ENCODE results near the gene MCM5.

Gene MCM5

GRCh38 chr22:35409783-35410662 lies 10.1 kb downstream of the MCM5 start:
- peaks cover 4% of the 10 kb centered on the region for H3K79me1 ChIP-seq (ENCODE audit: low read length)
- no CpG with 5 or more reads among the region's 16 CpGs for WGBS (ENCODE audit: extremely low coverage, insufficient coverage, low lambda C conversion rate)
- H3K27me3 ChIP-seq (ENCODE audit: insufficient read depth, low read length, poor library complexity) = no peaks in the 10 kb centered on the region
- H2BK120ac ChIP-seq (ENCODE audit: low read depth, low read length) = no peak overlapping the region
- H4K5ac ChIP-seq (ENCODE audit: low read length) = no peak overlapping the region
- no peak overlapping the region for H3K27ac ChIP-seq (ENCODE audit: low read depth, low read length)
- DNase-seq = no peak
- H3K79me2 ChIP-seq (ENCODE audit: control insufficient read depth, insufficient read depth, low read length) = no peaks in the 10 kb centered on the region
- no peak overlapping the region for H2AK5ac ChIP-seq (ENCODE audit: low read length)
- H3K4me1 ChIP-seq (ENCODE audit: control insufficient read depth, low read depth, low read length) = no peaks in the 10 kb centered on the region
- no peak overlapping the region for H2BK5ac ChIP-seq (ENCODE audit: low read length)
- no peak overlapping the region for H3K4me2 ChIP-seq (ENCODE audit: low read length)
- no peak overlapping the region for H4K8ac ChIP-seq (ENCODE audit: low read depth, low read length)
- H3K18ac ChIP-seq (ENCODE audit: low read length) = no peak overlapping the region
- no peak overlapping the region for H3K56ac ChIP-seq (ENCODE audit: low read length)
- H3K4me3 ChIP-seq (ENCODE audit: low read length) = no peak overlapping the region
- no peak overlapping the region for H3K9ac ChIP-seq (ENCODE audit: low read length)
- H3K23ac ChIP-seq (ENCODE audit: low read length) = no peak overlapping the region
- H3K4ac ChIP-seq (ENCODE audit: low read depth, low read length) = no peak overlapping the region
- no peak overlapping the region for H2BK15ac ChIP-seq (replicated peaks; ENCODE audit: low read depth)
- peaks cover 49% of the 10 kb centered on the region for H3K36me3 ChIP-seq (ENCODE audit: control insufficient read depth, insufficient read depth, low read length)

- no peaks in the 10 kb centered on the region for H3K27me3 ChIP-seq (ENCODE audit: insufficient read depth, low read length, poor library complexity)
- no peak overlapping the region for H4K8ac ChIP-seq (ENCODE audit: low read depth, low read length)
- H3K36me3 ChIP-seq (ENCODE audit: control insufficient read depth, insufficient read depth, low read length) = peaks cover 53% of the 10 kb centered on the region
- H3K79me1 ChIP-seq (ENCODE audit: low read length) = peaks cover 4% of the 10 kb centered on the region
- no peak overlapping the region for H4K5ac ChIP-seq (ENCODE audit: low read length)
- no peak overlapping the region for H3K27ac ChIP-seq (ENCODE audit: low read depth, low read length)
- H2BK15ac ChIP-seq (replicated peaks; ENCODE audit: low read depth) = no peak overlapping the region
- no peak overlapping the region for H2BK5ac ChIP-seq (ENCODE audit: low read length)
- no peak overlapping the region for H3K23ac ChIP-seq (ENCODE audit: low read length)
- no CpG with 5 or more reads among the region's 6 CpGs for WGBS (ENCODE audit: extremely low coverage, insufficient coverage, low lambda C conversion rate)
- H3K79me2 ChIP-seq (ENCODE audit: control insufficient read depth, insufficient read depth, low read length) = no peaks in the 10 kb centered on the region
- no peak overlapping the region for H3K4me3 ChIP-seq (ENCODE audit: low read length)
- no peak overlapping the region for H3K4me2 ChIP-seq (ENCODE audit: low read length)
- no peak overlapping the region for H3K9ac ChIP-seq (ENCODE audit: low read length)
- H2BK120ac ChIP-seq (ENCODE audit: low read depth, low read length) = no peak overlapping the region
- H3K4me1 ChIP-seq (ENCODE audit: control insufficient read depth, low read depth, low read length) = no peaks in the 10 kb centered on the region
- H3K56ac ChIP-seq (ENCODE audit: low read length) = no peak overlapping the region
- H3K4ac ChIP-seq (ENCODE audit: low read depth, low read length) = no peak overlapping the region
- no peak overlapping the region for H3K18ac ChIP-seq (ENCODE audit: low read length)
- no peak for DNase-seq
- no peak overlapping the region for H2AK5ac ChIP-seq (ENCODE audit: low read length)
Observed at GRCh38 chr22:35410663-35411034, 10.7 kb downstream of the MCM5 start.

- Histone ChIP-seq H3K79me2 (ENCODE audit: control insufficient read depth, insufficient read depth, low read length) (no peaks in the 10 kb centered on the region), H2AK5ac (ENCODE audit: low read length) (no peak overlapping the region), H2BK120ac (ENCODE audit: low read depth, low read length) (no peak overlapping the region), H3K56ac (ENCODE audit: low read length) (no peak overlapping the region), H3K23ac (ENCODE audit: low read length) (no peak overlapping the region), H3K4me1 (ENCODE audit: control insufficient read depth, low read depth, low read length) (no peaks in the 10 kb centered on the region), H3K79me1 (ENCODE audit: low read length) (peaks cover 4% of the 10 kb centered on the region), H3K36me3 (ENCODE audit: control insufficient read depth, insufficient read depth, low read length) (peaks cover 56% of the 10 kb centered on the region), H2BK5ac (ENCODE audit: low read length) (no peak overlapping the region), H3K4me2 (ENCODE audit: low read length) (no peak overlapping the region), H3K27me3 (ENCODE audit: insufficient read depth, low read length, poor library complexity) (no peaks in the 10 kb centered on the region), H4K5ac (ENCODE audit: low read length) (no peak overlapping the region), H3K27ac (ENCODE audit: low read depth, low read length) (no peak overlapping the region), H4K8ac (ENCODE audit: low read depth, low read length) (no peak overlapping the region), H3K4me3 (ENCODE audit: low read length) (no peak overlapping the region), H3K4ac (ENCODE audit: low read depth, low read length) (no peak overlapping the region), H2BK15ac (replicated peaks; ENCODE audit: low read depth) (no peak overlapping the region), H3K9ac (ENCODE audit: low read length) (no peak overlapping the region), H3K18ac (ENCODE audit: low read length) (no peak overlapping the region)
- DNase-seq = peak; percentile 18
- no CpG with 5 or more reads among the region's 7 CpGs for WGBS (ENCODE audit: extremely low coverage, insufficient coverage, low lambda C conversion rate)
Observed at GRCh38 chr22:35411102-35411501, 11.2 kb downstream of the MCM5 start.

- Histone ChIP-seq H2AK5ac (ENCODE audit: low read length) (no peak overlapping the region), H3K79me2 (ENCODE audit: control insufficient read depth, insufficient read depth, low read length) (no peaks in the 10 kb centered on the region), H3K4me3 (ENCODE audit: low read length) (no peak overlapping the region), H3K79me1 (ENCODE audit: low read length) (no peaks in the 10 kb centered on the region), H2BK5ac (ENCODE audit: low read length) (no peak overlapping the region), H2BK15ac (replicated peaks; ENCODE audit: low read depth) (no peak overlapping the region), H3K27ac (ENCODE audit: low read depth, low read length) (no peak overlapping the region), H2BK120ac (ENCODE audit: low read depth, low read length) (no peak overlapping the region), H4K8ac (ENCODE audit: low read depth, low read length) (no peak overlapping the region), H3K4ac (ENCODE audit: low read depth, low read length) (no peak overlapping the region), H3K9ac (ENCODE audit: low read length) (no peak overlapping the region), H3K27me3 (ENCODE audit: insufficient read depth, low read length, poor library complexity) (no peaks in the 10 kb centered on the region), H3K18ac (ENCODE audit: low read length) (no peak overlapping the region), H3K36me3 (ENCODE audit: control insufficient read depth, insufficient read depth, low read length) (peaks cover 51% of the 10 kb centered on the region), H3K23ac (ENCODE audit: low read length) (no peak overlapping the region), H3K4me1 (ENCODE audit: control insufficient read depth, low read depth, low read length) (no peaks in the 10 kb centered on the region), H3K56ac (ENCODE audit: low read length) (no peak overlapping the region), H3K4me2 (ENCODE audit: low read length) (no peak overlapping the region), H4K5ac (ENCODE audit: low read length) (no peak overlapping the region)
- WGBS (ENCODE audit: extremely low coverage, insufficient coverage, low lambda C conversion rate) = no CpG with 5 or more reads among the region's 4 CpGs
- DNase-seq = no peak
Observed at GRCh38 chr22:35413624-35414023, 13.7 kb downstream of the MCM5 start.

- no peak overlapping the region for H4K8ac ChIP-seq (ENCODE audit: low read depth, low read length)
- no peak overlapping the region for H4K5ac ChIP-seq (ENCODE audit: low read length)
- H2AK5ac ChIP-seq (ENCODE audit: low read length) = no peak overlapping the region
- H3K9ac ChIP-seq (ENCODE audit: low read length) = no peak overlapping the region
- H3K23ac ChIP-seq (ENCODE audit: low read length) = no peak overlapping the region
- peaks cover 47% of the 10 kb centered on the region for H3K36me3 ChIP-seq (ENCODE audit: control insufficient read depth, insufficient read depth, low read length)
- H2BK120ac ChIP-seq (ENCODE audit: low read depth, low read length) = no peak overlapping the region
- no peak overlapping the region for H3K27ac ChIP-seq (ENCODE audit: low read depth, low read length)
- no CpG with 5 or more reads among the region's 9 CpGs for WGBS (ENCODE audit: extremely low coverage, insufficient coverage, low lambda C conversion rate)
- H3K79me1 ChIP-seq (ENCODE audit: low read length) = no peaks in the 10 kb centered on the region
- H2BK5ac ChIP-seq (ENCODE audit: low read length) = no peak overlapping the region
- no peaks in the 10 kb centered on the region for H3K79me2 ChIP-seq (ENCODE audit: control insufficient read depth, insufficient read depth, low read length)
- H2BK15ac ChIP-seq (replicated peaks; ENCODE audit: low read depth) = no peak overlapping the region
- no peak overlapping the region for H3K56ac ChIP-seq (ENCODE audit: low read length)
- no peak overlapping the region for H3K4ac ChIP-seq (ENCODE audit: low read depth, low read length)
- no peak overlapping the region for H3K4me2 ChIP-seq (ENCODE audit: low read length)
- no peaks in the 10 kb centered on the region for H3K27me3 ChIP-seq (ENCODE audit: insufficient read depth, low read length, poor library complexity)
- DNase-seq = no peak
- no peak overlapping the region for H3K18ac ChIP-seq (ENCODE audit: low read length)
- no peak overlapping the region for H3K4me3 ChIP-seq (ENCODE audit: low read length)
- no peaks in the 10 kb centered on the region for H3K4me1 ChIP-seq (ENCODE audit: control insufficient read depth, low read depth, low read length)
Observed at GRCh38 chr22:35417606-35418005, 17.7 kb downstream of the MCM5 start.

GRCh38 chr22:35418088-35418487 lies 18.1 kb downstream of the MCM5 start:
- H2AK5ac ChIP-seq (ENCODE audit: low read length) = no peak overlapping the region
- H3K4me3 ChIP-seq (ENCODE audit: low read length) = no peak overlapping the region
- no peak overlapping the region for H3K9ac ChIP-seq (ENCODE audit: low read length)
- H3K27me3 ChIP-seq (ENCODE audit: insufficient read depth, low read length, poor library complexity) = no peaks in the 10 kb centered on the region
- H3K18ac ChIP-seq (ENCODE audit: low read length) = no peak overlapping the region
- H3K36me3 ChIP-seq (ENCODE audit: control insufficient read depth, insufficient read depth, low read length) = peaks cover 49% of the 10 kb centered on the region
- H4K5ac ChIP-seq (ENCODE audit: low read length) = no peak overlapping the region
- H3K23ac ChIP-seq (ENCODE audit: low read length) = no peak overlapping the region
- no peak overlapping the region for H2BK5ac ChIP-seq (ENCODE audit: low read length)
- no peak overlapping the region for H2BK15ac ChIP-seq (replicated peaks; ENCODE audit: low read depth)
- H3K4me2 ChIP-seq (ENCODE audit: low read length) = no peak overlapping the region
- H3K4me1 ChIP-seq (ENCODE audit: control insufficient read depth, low read depth, low read length) = no peaks in the 10 kb centered on the region
- H4K8ac ChIP-seq (ENCODE audit: low read depth, low read length) = no peak overlapping the region
- no peak overlapping the region for H3K56ac ChIP-seq (ENCODE audit: low read length)
- WGBS (ENCODE audit: extremely low coverage, insufficient coverage, low lambda C conversion rate) = no CpG with 5 or more reads among the region's 8 CpGs
- no peak overlapping the region for H3K27ac ChIP-seq (ENCODE audit: low read depth, low read length)
- no peak overlapping the region for H3K4ac ChIP-seq (ENCODE audit: low read depth, low read length)
- no peak for DNase-seq
- H3K79me1 ChIP-seq (ENCODE audit: low read length) = no peaks in the 10 kb centered on the region
- H3K79me2 ChIP-seq (ENCODE audit: control insufficient read depth, insufficient read depth, low read length) = no peaks in the 10 kb centered on the region
- no peak overlapping the region for H2BK120ac ChIP-seq (ENCODE audit: low read depth, low read length)
